GM08714 (cell line): Measurements from ENCODE around the gene TSPO2.

ENCODE experiments used
- H3K4me3 ChIP-seq: fragments of 200-500 bp; sonication (Bioruptor generic); 2 replicates; pipeline ENCODE4 v1.5.1; 2014; ENCODE audit warnings: mild to moderate bottlenecking, low read length, inconsistent platforms
- ZNF274 ChIP-seq: IDR thresholded peaks from 2 replicates; pipeline ENCODE4 v1.6.1; 2012; ENCODE audit warnings: mild to moderate bottlenecking, low read depth, low read length

TSPO2 gene

DNA sequence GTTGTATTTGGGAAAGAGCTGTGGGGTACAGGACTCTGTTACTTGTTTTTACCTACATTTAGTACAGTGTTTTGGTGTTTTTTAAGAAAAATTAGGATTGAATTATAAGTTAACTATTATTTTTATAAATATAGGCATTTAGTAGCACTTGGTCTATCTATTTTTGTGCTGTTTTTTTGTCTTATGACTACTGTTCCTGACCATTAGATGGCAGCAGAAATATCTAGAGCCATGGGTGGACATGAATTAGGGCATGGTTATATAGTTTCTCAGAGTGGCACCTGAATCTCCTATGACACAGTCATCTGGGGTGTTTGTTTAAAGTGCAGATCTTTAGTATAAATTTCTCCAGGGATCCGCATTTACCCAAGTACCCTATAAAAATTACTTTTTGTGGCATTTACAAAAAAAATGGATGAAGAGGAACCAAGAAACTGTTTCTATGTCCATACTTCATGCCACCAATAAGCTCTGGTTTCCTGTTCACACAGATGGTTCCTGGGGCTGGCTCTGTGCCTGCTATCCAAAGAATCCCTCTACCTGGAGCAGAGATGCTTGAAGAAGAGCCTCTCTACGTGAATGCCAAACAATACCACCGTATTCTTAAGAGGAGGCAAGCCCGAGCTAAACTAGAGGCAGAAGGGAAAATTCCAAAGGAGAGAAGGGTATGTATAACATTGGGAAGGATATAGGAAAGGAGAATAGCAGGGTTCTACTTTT lies 50.3 kb downstream of the TSPO2 start:
- H3K4me3 ChIP-seq, result no peak overlapping the region
- no peak for TF ChIP-seq ZNF274

DNA sequence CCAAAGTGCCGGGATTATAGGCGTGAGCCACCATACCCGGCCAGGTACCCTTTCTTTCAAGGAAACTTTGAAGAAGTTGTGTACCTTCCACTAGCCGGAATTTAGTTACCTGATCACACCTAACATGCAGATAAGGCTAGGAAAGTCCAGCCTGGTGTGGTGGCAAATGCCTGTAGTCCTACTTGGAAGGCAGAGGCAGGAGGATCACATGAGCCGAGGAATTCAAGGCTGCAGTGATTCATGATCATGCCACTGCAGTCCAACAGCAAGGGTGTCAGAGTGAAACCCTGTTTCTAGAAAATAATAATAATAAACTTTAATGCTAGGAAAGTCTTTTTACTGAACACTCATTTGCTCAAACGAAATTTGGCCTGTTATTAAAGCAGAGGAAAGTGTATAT lies 51.5 kb downstream of the TSPO2 start:
- no peak overlapping the region for H3K4me3 ChIP-seq
- no peak for TF ChIP-seq ZNF274
